Amniotic stem cell (primary cell): ENCODE data around the gene SCAF11.

ENCODE experiments used
- DNase-seq: peaks from one replicate; lab custom pipeline; 2025; lab: John Stamatoyannopoulos, UW

Gene SCAF11

GRCh38 chr12:45978108-45978507 is 12.3 kb downstream of the SCAF11 start:
- no peak for DNase-seq

DNA sequence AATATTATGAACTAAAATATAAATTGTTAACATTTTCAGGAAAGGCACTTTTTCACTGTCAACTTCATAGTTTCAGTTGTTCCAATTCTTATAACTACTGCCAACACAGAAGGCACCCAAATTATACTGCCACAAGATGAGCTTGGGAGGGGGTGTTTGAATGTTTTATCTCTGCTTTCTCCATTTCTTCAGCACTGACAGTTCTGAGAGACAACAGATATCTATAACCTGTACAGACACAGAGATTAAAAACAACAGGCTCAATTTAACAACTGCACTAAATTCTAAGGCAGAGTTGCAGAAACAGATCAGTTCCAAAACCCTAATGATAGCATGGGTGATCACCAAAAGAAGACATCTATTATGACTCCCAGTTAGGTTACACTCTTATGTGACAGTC is 12.8 kb downstream of the SCAF11 start:
- DNase-seq, result no peak

- DNase-seq, result no peak
Observed at GRCh38 chr12:45975506-45975905, 14.9 kb downstream of the SCAF11 start.

DNA sequence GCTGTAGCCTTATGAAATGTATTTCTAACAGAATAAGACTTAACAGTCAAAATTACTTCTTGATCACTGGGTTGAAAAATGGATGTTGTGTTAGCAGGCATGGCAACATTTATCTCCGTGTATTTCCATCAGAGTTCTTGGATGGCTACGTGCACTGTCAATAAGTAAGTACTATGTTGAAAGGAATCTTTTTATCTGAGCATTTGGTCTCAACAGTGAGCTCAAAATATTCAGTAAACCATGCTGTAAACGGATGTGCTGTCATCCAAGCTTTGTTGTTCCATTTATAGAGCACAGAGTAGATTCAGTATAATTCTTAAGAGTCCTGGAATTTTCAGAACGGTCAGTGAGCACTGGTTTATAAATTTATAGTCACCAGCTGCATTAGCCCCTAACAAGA is 15.5 kb downstream of the SCAF11 start:
- no peak for DNase-seq

- DNase-seq, result no peak
Observed at GRCh38 chr12:45974171-45974719, 16.1 kb downstream of the SCAF11 start.

- no peak for DNase-seq
Observed at GRCh38 chr12:45973526-45973925, 16.8 kb downstream of the SCAF11 start.

GRCh38 chr12:45970391-45970790 is 20.0 kb downstream of the SCAF11 start:
- no peak for DNase-seq

DNA sequence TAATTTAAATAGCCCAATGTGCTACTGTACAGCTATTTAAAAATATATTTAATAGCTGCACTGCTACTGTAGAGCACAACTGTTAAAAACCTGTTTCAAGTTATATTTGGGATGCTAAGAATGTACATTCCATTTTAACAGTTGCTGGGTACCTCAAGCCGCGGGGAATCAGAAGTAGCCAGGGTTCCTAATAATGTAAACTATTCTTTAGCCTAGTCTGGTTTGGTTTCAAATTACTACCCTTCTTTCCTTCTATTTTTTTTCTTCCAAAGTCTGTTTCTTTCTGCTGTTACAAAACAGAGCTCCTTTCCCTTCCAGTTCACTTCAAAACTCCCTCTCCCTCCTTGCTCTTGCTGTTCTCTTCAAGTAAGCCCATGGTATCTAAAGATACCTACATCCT is 21.3 kb downstream of the SCAF11 start:
- no peak for DNase-seq

DNA sequence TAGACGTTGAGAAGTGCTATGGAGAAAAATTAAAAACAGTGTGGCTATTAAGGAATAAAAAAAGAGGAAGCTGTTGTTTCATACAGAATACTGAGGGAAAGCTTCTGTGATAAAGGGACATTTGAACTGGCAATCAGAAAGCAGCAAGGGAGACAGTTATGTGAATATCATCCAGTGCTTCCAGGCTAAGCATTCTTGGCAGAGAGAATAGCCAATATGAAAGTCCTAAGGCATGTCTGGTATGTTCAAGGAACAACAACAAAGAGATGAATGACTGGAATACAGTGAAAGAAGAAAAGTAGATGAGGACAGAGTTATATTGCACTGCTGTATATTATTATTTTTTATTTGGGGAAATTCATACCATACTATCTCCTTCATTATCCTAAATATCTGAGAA is 23.9 kb downstream of the SCAF11 start:
- no peak for DNase-seq

- no peak for DNase-seq
Observed at GRCh38 chr12:45962553-45963325, 27.6 kb downstream of the SCAF11 start.

GRCh38 chr12:45959728-45960127 is 30.6 kb downstream of the SCAF11 start:
- DNase-seq, result no peak

GRCh38 chr12:45959025-45959424 is 31.3 kb downstream of the SCAF11 start:
- DNase-seq, result no peak

GRCh38 chr12:45948546-45948945 is 41.8 kb downstream of the SCAF11 start:
- no peak for DNase-seq

- no peak for DNase-seq
Observed at GRCh38 chr12:45946435-45946834, 43.9 kb downstream of the SCAF11 start.

DNA sequence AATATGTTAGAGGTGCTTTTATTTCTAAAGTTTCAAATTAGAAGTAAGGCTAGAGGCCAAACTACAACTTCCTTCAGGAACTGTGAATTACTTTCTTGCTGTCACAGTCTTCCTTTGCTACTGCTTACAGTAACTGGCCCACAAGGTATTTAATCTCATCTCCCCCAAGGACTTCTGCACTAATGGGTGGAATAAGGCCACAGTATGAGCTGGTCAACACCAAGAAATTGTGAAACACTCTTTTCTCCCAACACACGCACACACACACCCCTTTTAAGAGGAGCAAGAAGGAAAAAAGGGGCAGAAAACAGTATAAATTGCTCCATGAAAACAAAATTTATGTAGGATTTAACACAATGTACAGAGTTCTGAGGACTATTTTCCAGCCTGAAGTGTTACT is 45.6 kb downstream of the SCAF11 start:
- no peak for DNase-seq

GRCh38 chr12:45939759-45940158 is 50.6 kb downstream of the SCAF11 start:
- no peak for DNase-seq

DNA sequence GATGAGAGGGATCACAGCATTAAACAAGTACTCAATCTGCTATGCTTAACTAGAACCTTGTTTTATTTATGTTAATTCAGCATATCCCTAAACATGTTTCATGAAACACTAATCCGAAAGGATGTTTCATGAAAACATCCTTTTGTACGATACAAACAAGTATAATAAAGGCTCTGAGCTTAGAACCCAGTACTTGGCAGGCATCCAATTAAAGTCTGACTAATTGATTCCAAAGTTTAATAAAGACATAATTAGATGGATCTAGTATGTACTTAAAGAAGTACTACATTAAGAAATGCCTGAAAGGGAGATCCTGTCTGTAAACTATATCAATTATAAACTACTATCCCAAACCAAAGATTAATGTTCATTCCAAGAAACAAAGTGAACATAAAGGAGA is 51.8 kb downstream of the SCAF11 start:
- no peak for DNase-seq

DNA sequence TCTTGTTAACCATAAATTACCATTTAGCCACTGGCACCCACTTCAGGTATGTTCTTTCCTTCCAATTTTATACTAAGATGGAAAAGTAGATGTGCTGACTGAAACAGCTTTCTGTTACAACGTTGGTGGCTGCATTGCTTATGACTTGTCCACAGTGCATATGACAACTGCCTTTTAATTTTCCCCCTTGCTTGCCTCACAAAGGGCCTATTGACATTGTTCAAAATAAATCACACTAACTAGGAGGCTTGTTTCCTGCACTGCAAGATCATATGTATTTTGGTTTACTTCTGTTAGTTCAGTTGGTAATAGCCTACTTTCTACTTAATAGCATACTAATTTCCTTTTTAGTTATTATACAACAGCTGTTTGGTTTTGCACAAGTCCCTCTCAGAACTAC is 55.4 kb downstream of the SCAF11 start:
- DNase-seq, result no peak

DNA sequence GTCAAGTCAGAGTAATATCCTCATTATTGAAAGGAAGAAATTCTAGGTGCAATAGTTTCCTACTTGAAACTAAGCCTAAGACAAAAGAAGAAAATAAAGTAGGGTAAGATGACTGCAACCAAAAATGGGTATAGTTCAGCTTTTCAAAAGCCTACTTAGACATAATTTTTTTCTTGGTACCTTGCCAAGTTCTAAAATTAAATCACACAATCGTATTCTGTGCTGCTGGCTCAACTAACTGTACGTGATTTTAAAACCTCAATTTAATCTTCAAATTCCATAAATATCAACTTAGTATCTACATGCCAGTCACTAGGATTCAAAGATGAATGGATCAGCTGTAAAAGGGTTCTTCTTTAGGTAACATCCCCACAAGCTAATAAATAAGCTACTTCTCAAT is 56.9 kb downstream of the SCAF11 start:
- no peak for DNase-seq

GRCh38 chr12:45930369-45930768 is 60.0 kb downstream of the SCAF11 start:
- no peak for DNase-seq

GRCh38 chr12:45928309-45928708 is 62.1 kb downstream of the SCAF11 start:
- no peak for DNase-seq

GRCh38 chr12:45918818-45919217 is 71.6 kb downstream of the SCAF11 start:
- no peak for DNase-seq

- DNase-seq, result no peak
Observed at GRCh38 chr12:45915405-45915804, 75.0 kb downstream of the SCAF11 start.

- peak; percentile 62 for DNase-seq
Observed at GRCh38 chr12:45914090-45914489, 76.3 kb downstream of the SCAF11 start.
